SH-SY5Y (cell line): Measurements from ENCODE around the gene FBL.

ENCODE experiments used
- GATA2 ChIP-seq: IDR thresholded peaks from 2 replicates; pipeline ENCODE4 v1.6.1; 2011; ENCODE audit warnings: mild to moderate bottlenecking, low read depth, low read length
- GATA3 ChIP-seq: IDR thresholded peaks from 2 replicates; pipeline ENCODE4 v1.6.1; 2011; ENCODE audit warnings: low read depth, mild to moderate bottlenecking, low read length, moderate library complexity

- TF ChIP-seq GATA2 (no peak), GATA3 (no peak)
Measured at GRCh38 chr19:39820696-39821095, 25.5 kb downstream of the FBL start.
